OCI-LY7 (cell line): ENCODE data around the gene SCAMP5. TPM values are rescaled to one million over a fixed set of nuclear protein-coding genes. Genes with fewer than 3 reads are reported as not detected.

Source experiments
- BruUV-seq: library from RNA; stranded (reverse); fragments of 400-500 nt; replicated peaks from 2 replicates; lab custom pipeline; 2021; lab: Mats Ljungman, UMichigan
- CTCF ChIA-PET: fragments of 300-600 bp; sonication (Branson Sonifier 250); formaldehyde crosslinking; loops from one replicate; lab custom pipeline; 2022; ENCODE audit warnings: antibody characterized with exemption; ENCODE audit not compliant: unreplicated experiment; lab: Charles Lee
- POLR2A ChIA-PET: fragments of 300-600 bp; sonication (Branson Sonifier 250); formaldehyde crosslinking; loops from one replicate; lab custom pipeline; 2022; ENCODE audit warnings: antibody characterized with exemption; lab: Charles Lee
- DNase-seq: peaks from one replicate; pipeline ENCODE4 v3.0.0-alpha.2; 2015; ENCODE audit warnings: low spot score
- H2AFZ ChIP-seq: fragments of 200-600 bp; sonication (generic), shearing (Covaris generic); 2 replicates; pipeline ENCODE4 v1.6.1; 2014; ENCODE audit warnings: mild to moderate bottlenecking, antibody characterized with exemption, low read length, moderate library complexity
- H3K27ac ChIP-seq: fragments of 200-600 bp; sonication (generic); 2 replicates; pipeline ENCODE4 v1.5.1; 2014; ENCODE audit warnings: mixed run types, low read depth, mild to moderate bottlenecking, moderate library complexity, low read length, inconsistent platforms; ENCODE audit not compliant: poor library complexity, severe bottlenecking
- H3K36me3 ChIP-seq: fragments of 200-600 bp; sonication (generic); 2 replicates; pipeline ENCODE4 v1.6.1; 2014; ENCODE audit warnings: mild to moderate bottlenecking, antibody characterized with exemption, low read length, moderate library complexity, mixed read lengths; ENCODE audit not compliant: insufficient read depth
- H3K4me1 ChIP-seq: fragments of 200-600 bp; sonication (generic); 2 replicates; pipeline ENCODE4 v1.5.1; 2014; ENCODE audit warnings: mild to moderate bottlenecking, low read length; ENCODE audit not compliant: insufficient read depth, poor library complexity, severe bottlenecking
- H3K4me2 ChIP-seq: fragments of 200-600 bp; sonication (generic); 2 replicates; pipeline ENCODE4 v1.6.1; 2014; ENCODE audit warnings: mild to moderate bottlenecking, low read length
- H3K4me3 ChIP-seq: fragments of 200-600 bp; sonication (generic); 2 replicates; pipeline ENCODE4 v1.5.1; 2014; ENCODE audit warnings: mild to moderate bottlenecking, low read depth, low read length; ENCODE audit not compliant: poor library complexity, severe bottlenecking
- H3K79me2 ChIP-seq: fragments of 200-600 bp; sonication (generic); 2 replicates; pipeline ENCODE4 v1.6.1; 2016; ENCODE audit warnings: low read depth, mild to moderate bottlenecking, low read length, moderate library complexity, mixed read lengths; ENCODE audit not compliant: insufficient read depth
- H3K9me2 ChIP-seq: fragments of 200-600 bp; sonication (generic); 2 replicates; pipeline ENCODE4 v1.6.1; 2016; ENCODE audit warnings: mild to moderate bottlenecking, low read length, mixed read lengths; ENCODE audit not compliant: insufficient read depth
- H3K9me3 ChIP-seq: fragments of 200-600 bp; sonication (generic); 2 replicates; pipeline ENCODE4 v1.6.1; 2014; ENCODE audit warnings: mild to moderate bottlenecking, mixed run types, low read length, mixed read lengths
- H4K20me1 ChIP-seq: fragments of 200-600 bp; sonication (generic); 2 replicates; pipeline ENCODE4 v1.6.1; 2014; ENCODE audit warnings: mild to moderate bottlenecking, antibody characterized with exemption, low read length, moderate library complexity, mixed read lengths; ENCODE audit not compliant: insufficient read depth
- EZH2phosphoT487 ChIP-seq: fragments of 200-600 bp; sonication (generic); IDR thresholded peaks from 2 replicates; pipeline ENCODE4 v1.6.1; 2018; ENCODE audit warnings: low read depth, borderline replicate concordance, mild to moderate bottlenecking, mixed run types, antibody characterized with exemption, low read length, moderate library complexity, mixed read lengths
- intact Hi-C: fragments of 100-400 bp; cut with micrococcal nuclease; formaldehyde crosslinking; loops from one replicate; pipeline ENCODE4 v1.10.0; 2022; ENCODE audit not compliant: unreplicated experiment
- total RNA-seq, 2 experiments: library from RNA; depleted of rRNA in 1 of 2; stranded (reverse); fragments of >200 nt in 1 of 2; shearing (Covaris generic) in 1 of 2; gene quantifications; 2 replicates each; pipeline ENCODE4 v1.2.3, GENCODE V29; 2014 to 2022
- TF ChIP-seq, protein P1 (sequence below): fragments of 200-600 bp; sonication (generic); conservative IDR thresholded peaks from 2 replicates; pipeline ENCODE4 v1.5.1; 2014; ENCODE audit warnings: mild to moderate bottlenecking, antibody characterized with exemption, low read length, moderate library complexity, mixed read lengths

SCAMP5 gene
- total RNA-seq, 2 experiments from 2014 or later: 29.4 to 43.7 TPM

DNA sequence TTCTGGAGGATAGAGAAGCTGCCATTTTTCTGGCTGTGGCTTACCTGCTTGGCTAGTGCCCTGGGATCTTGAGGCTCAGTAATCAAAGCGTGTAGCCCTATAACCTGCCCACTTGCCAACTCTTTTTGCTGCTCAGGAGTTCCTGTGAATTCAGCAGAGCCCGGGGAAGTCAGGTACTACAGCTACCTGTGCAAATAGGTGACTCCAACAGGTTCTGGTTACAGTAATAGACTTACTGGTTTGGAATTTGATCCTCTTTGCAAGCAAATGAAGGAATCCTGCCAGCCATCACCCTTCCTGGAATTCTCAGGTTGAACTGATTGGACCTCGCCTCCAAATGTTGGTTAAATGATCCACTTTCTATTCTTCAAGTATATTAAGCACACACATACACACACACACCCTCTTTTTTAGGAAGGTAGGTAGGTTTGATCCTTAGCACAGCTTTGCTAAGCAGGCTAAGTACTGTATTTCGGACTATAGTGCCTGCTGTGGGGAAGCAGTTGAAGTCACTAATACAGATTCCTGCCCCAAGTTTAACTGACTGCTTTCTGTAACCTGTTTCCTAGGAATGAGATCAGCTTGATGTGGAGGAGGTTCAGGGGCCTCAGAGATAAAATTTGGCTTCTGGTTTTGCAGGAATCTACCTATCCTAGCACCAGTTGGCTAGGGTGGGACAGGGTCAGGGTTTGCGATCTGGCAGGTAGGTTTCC, 30.3 kb downstream of the SCAMP5 start:
- intact Hi-C loops: loop anchor here (10.0 kb wide), 1 partner anchor 279 kb away; no protein-coding TSS in a partner anchor
- Histone ChIP-seq H3K4me2 (peak overlapping the region; percentile 86), H3K79me2 (peaks cover 29% of the 10 kb centered on the region; the same call in 1 of the 2 replicates), H3K9me3 (no peaks in the 10 kb centered on the region), H3K9me2 (no peaks in the 10 kb centered on the region), H3K4me1 (peaks cover 81% of the 10 kb centered on the region), H3K36me3 (peaks cover 39% of the 10 kb centered on the region), H2AFZ (no peak overlapping the region), H3K4me3 (peak overlapping the region; percentile 90), H4K20me1 (no peaks in the 10 kb centered on the region), H3K27ac (peak overlapping the region; percentile 76)
- BruUV-seq: no TSS peak
- ChIA-PET CTCF (interaction anchor here (0.7 to 1.6 kb wide), 2 partner anchors 17 to 18 kb away, joined by 4 to 6 read pairs; no protein-coding TSS in a partner anchor), POLR2A (interaction anchor here (0.8 to 3.2 kb wide), 4 partner anchors 8 to 18 kb away, joined by 3 to 22 read pairs (median 10); no protein-coding TSS in a partner anchor)
- no peak for DNase-seq
- no peak for TF ChIP-seq EZH2phosphoT487
- TF ChIP-seq, protein P1, sequence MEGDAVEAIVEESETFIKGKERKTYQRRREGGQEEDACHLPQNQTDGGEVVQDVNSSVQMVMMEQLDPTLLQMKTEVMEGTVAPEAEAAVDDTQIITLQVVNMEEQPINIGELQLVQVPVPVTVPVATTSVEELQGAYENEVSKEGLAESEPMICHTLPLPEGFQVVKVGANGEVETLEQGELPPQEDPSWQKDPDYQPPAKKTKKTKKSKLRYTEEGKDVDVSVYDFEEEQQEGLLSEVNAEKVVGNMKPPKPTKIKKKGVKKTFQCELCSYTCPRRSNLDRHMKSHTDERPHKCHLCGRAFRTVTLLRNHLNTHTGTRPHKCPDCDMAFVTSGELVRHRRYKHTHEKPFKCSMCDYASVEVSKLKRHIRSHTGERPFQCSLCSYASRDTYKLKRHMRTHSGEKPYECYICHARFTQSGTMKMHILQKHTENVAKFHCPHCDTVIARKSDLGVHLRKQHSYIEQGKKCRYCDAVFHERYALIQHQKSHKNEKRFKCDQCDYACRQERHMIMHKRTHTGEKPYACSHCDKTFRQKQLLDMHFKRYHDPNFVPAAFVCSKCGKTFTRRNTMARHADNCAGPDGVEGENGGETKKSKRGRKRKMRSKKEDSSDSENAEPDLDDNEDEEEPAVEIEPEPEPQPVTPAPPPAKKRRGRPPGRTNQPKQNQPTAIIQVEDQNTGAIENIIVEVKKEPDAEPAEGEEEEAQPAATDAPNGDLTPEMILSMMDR: no peak

DNA sequence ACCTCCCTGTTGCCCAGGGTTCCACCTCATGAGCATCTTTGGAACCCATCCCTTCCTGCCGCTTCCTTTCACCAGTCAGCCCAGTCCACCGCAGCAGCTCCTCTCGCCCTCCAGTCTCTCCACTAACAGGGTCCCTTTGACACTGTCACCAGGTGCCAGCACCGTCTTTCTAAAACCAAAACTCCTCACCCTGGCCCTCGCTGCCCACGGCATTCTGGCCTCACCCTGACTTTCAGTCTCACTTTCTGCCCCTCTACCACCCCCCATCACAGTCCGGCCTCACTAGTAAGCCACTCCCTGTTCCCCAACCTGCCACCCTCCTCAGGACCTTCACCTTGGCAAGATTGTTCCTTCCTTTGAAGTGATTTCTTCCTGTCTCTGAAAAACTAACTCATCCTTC, 32.2 kb downstream of the SCAMP5 start:
- no peak overlapping the region for H3K4me3 ChIP-seq
- ChIA-PET CTCF (interaction anchor here (0.9 kb wide), 1 partner anchor 171 kb away, joined by 4 read pairs; no protein-coding TSS in a partner anchor), POLR2A (no interaction called here)
- H4K20me1 ChIP-seq: no peaks in the 10 kb centered on the region
- peak overlapping the region; percentile 7; the same call in 1 of the 2 replicates for H3K4me2 ChIP-seq
- BruUV-seq: no TSS peak
- DNase-seq: no peak
- no peak for TF ChIP-seq EZH2phosphoT487
- TF ChIP-seq, protein P1: no peak
- H3K79me2 ChIP-seq: peaks cover 29% of the 10 kb centered on the region; the same call in 1 of the 2 replicates
- H3K27ac ChIP-seq: peak overlapping the region; percentile 9
- intact Hi-C loops: loop anchor here (10.0 kb wide), 1 partner anchor 277 kb away; no protein-coding TSS in a partner anchor
- H2AFZ ChIP-seq: no peak overlapping the region
- peaks cover 81% of the 10 kb centered on the region for H3K4me1 ChIP-seq
- H3K36me3 ChIP-seq: peaks cover 50% of the 10 kb centered on the region
- no peaks in the 10 kb centered on the region for H3K9me3 ChIP-seq
- no peaks in the 10 kb centered on the region for H3K9me2 ChIP-seq

DNA sequence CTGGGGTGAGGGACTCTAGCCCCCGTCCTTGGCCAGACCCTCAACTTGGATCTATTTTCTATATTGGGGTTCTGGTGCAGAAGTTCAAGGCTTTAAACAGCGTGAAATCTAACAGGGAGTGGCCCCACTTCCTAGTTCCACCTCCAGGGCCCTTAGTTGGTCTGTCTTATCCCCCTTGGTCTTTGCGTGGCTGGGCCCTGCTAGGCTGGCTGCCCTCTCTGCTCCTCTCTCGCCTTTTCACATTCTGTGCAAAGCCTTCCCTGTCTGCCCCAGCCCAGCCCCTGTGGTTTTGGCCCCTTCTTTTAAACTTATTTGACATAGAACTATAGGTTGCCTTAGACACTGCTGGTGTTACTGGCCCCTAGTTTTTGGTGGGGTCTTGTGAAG, 33.6 kb downstream of the SCAMP5 start:
- Histone ChIP-seq H3K79me2 (peaks cover 25% of the 10 kb centered on the region; the same call in 1 of the 2 replicates), H2AFZ (no peak overlapping the region), H3K27ac (peak overlapping the region; percentile 27), H3K9me3 (no peaks in the 10 kb centered on the region), H3K4me1 (peaks cover 85% of the 10 kb centered on the region), H3K36me3 (peaks cover 60% of the 10 kb centered on the region), H3K4me2 (peak overlapping the region; percentile 55), H4K20me1 (no peaks in the 10 kb centered on the region), H3K9me2 (no peaks in the 10 kb centered on the region), H3K4me3 (no peak overlapping the region)
- intact Hi-C loops: loop anchor here (1.0 to 10.0 kb wide), 2 partner anchors 175 to 276 kb away; no protein-coding TSS in a partner anchor
- DNase-seq: no peak
- no TSS peak for BruUV-seq
- ChIA-PET CTCF (interaction anchor here (0.5 kb wide), 1 partner anchor 37 kb away, joined by 4 read pairs; no protein-coding TSS in a partner anchor), POLR2A (no interaction called here)
- TF ChIP-seq EZH2phosphoT487: no peak
- TF ChIP-seq, protein P1: no peak
